ELF-1 (cell line): ENCODE results near the gene KRTAP6-1.

ENCODE experiments used
- DNase-seq: peaks from one replicate; pipeline ENCODE4 v3.0.0-alpha.2; 2016; ENCODE audit warnings: low read depth, low spot score

The KRTAP6-1 gene

DNA sequence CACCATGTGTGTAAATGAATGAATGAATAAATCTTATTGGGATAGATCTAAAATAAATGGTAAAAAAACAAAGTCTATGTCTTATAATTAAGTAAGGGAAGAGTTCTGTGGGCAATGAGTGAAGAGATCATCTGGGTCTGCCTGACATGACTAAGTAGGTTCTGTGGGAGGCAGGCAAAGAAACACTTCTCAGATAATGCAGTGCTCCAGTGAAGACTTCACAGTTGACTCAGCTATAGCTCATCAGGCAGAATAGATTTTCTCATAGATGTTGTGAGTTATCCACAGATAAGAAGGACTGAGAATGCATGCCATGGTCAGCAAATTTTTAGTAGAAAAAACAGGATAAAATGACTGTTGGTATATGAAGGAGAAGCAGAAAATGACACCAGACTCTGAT is 36.0 kb downstream of the KRTAP6-1 start:
- DNase-seq: no peak

DNA sequence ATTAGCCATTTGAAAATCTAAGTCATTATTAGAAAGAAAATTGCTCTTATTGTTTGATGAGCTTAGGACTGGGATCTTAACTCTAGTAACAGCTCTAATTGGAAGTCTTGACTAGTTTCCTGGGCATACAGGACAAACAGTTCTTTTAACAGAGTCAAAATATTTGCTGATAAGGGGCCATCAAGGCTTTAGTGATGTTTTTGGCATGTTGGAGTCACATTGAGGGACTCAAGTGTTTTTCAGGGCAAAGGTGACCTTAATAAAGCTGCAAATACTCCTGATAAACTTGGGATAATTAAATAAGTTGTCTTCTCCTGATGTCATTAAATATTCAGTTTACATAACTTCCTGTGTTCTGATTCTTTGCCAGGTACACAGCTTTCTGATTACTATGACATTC is 46.1 kb downstream of the KRTAP6-1 start:
- DNase-seq: no peak

DNA sequence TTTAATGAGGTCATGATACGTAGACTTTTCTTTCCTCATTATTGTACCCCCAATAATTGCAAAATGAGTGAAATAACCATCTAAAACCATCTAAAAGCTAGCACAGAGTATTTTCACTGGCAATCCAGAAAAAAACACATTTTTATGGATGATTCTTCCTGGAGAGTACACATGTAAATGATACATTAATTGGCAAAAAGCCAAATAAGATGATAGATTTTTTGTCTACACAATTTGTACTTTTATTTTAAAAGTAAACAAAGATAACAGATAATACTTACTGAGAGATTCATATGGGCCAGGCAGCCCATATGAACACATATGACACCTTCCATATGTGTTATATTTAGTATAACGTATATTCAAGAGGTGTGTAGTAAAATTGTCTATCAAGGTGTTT is 50.1 kb downstream of the KRTAP6-1 start:
- no peak for DNase-seq
